Stimulated activated naive CD8-positive, alpha-beta T cell treated with anti-CD3 and anti-CD28 coated beads, Interleukin-15, Interleukin-2, amounts not matched to agents 100 ng/mL and 50 ng/mL, for 24 hours (primary cell): Measurements from ENCODE around the gene TFCP2L1.
"Not testable (repeated sequence)": the region's sequence is repeated elsewhere in the genome, so short reads cannot be mapped to it uniquely, and the experiment has no call there.

Experiments used
- H3K27ac Mint-ChIP-seq: one replicate; pipeline ENCODE4 v1.8.0; 2021; ENCODE audit warnings: mild to moderate bottlenecking, mixed read lengths
- H3K27me3 Mint-ChIP-seq: one replicate; pipeline ENCODE4 v1.8.0; 2021; ENCODE audit warnings: mixed read lengths
- H3K36me3 Mint-ChIP-seq: one replicate; pipeline ENCODE4 v1.8.0; 2021; ENCODE audit warnings: low read depth, mixed read lengths
- H3K4me1 Mint-ChIP-seq: one replicate; pipeline ENCODE4 v1.8.0; 2021; ENCODE audit warnings: low read depth, mixed read lengths
- H3K4me3 Mint-ChIP-seq: one replicate; pipeline ENCODE4 v1.8.0; 2021; ENCODE audit warnings: mild to moderate bottlenecking, mixed read lengths
- H3K9me3 Mint-ChIP-seq: one replicate; pipeline ENCODE4 v1.8.0; 2021; ENCODE audit warnings: mixed read lengths

The TFCP2L1 gene

GRCh38 chr2:121284463-121285449 lies at the start of gene TFCP2L1:
Gene TFCP2L1, minus strand, starts transcription at chr2:121285202. Its CDS starts 93 bp downstream, at chr2:121285109.
- Mint-ChIP-seq H3K27ac (no peak within 1 kb of the TSS), H3K9me3 (no peaks in the 10 kb centered on the region), H3K4me3 (peak within 1 kb of the TSS; percentile 60), H3K36me3 (no peaks in the 10 kb centered on the region), H3K4me1 (peaks cover 8% of the 10 kb centered on the region), H3K27me3 (peaks cover 42% of the 10 kb centered on the region)

GRCh38 chr2:121333834-121334558 lies 49.0 kb upstream of the TFCP2L1 start:
- no peak overlapping the region for H3K27ac Mint-ChIP-seq
- no peaks in the 10 kb centered on the region for H3K9me3 Mint-ChIP-seq
- H3K4me1 Mint-ChIP-seq: no peaks in the 10 kb centered on the region

GRCh38 chr2:121333231-121333630 lies 48.2 kb upstream of the TFCP2L1 start:
- Mint-ChIP-seq H3K9me3 (no peaks in the 10 kb centered on the region), H3K27ac (no peak overlapping the region), H3K4me1 (no peaks in the 10 kb centered on the region), H3K4me3 (no peak overlapping the region), H3K36me3 (peaks cover 4% of the 10 kb centered on the region), H3K27me3 (no peaks in the 10 kb centered on the region)

More at GRCh38 chr2:121333834-121334558, 49.0 kb upstream of the TFCP2L1 start:
- Mint-ChIP-seq H3K4me3 (no peak overlapping the region), H3K36me3 (peaks cover 10% of the 10 kb centered on the region), H3K27me3 (no peaks in the 10 kb centered on the region)

GRCh38 chr2:121331324-121331723 lies 46.3 kb upstream of the TFCP2L1 start:
- H3K4me1 Mint-ChIP-seq, H3K9me3 Mint-ChIP-seq, H3K27ac Mint-ChIP-seq, H3K36me3 Mint-ChIP-seq, H3K4me3 Mint-ChIP-seq, H3K27me3 Mint-ChIP-seq: not testable (repeated sequence)

GRCh38 chr2:121330921-121331320 lies 45.9 kb upstream of the TFCP2L1 start:
- no peaks in the 10 kb centered on the region for H3K4me1 Mint-ChIP-seq
- H3K36me3 Mint-ChIP-seq: no peaks in the 10 kb centered on the region
- H3K27me3 Mint-ChIP-seq: no peaks in the 10 kb centered on the region
- no peak overlapping the region for H3K27ac Mint-ChIP-seq
- no peak overlapping the region for H3K4me3 Mint-ChIP-seq
- no peaks in the 10 kb centered on the region for H3K9me3 Mint-ChIP-seq

- no peaks in the 10 kb centered on the region for H3K27me3 Mint-ChIP-seq
- no peak overlapping the region for H3K27ac Mint-ChIP-seq
- H3K36me3 Mint-ChIP-seq: no peaks in the 10 kb centered on the region
- no peak overlapping the region for H3K4me3 Mint-ChIP-seq
- no peaks in the 10 kb centered on the region for H3K4me1 Mint-ChIP-seq
- no peaks in the 10 kb centered on the region for H3K9me3 Mint-ChIP-seq
These were observed 44.8 kb upstream of the TFCP2L1 start for GRCh38 chr2:121329786-121330185.

- no peak overlapping the region for H3K4me3 Mint-ChIP-seq
These were observed 41.6 kb upstream of the TFCP2L1 start for GRCh38 chr2:121326628-121327027.

GRCh38 chr2:121324601-121325000 lies 39.6 kb upstream of the TFCP2L1 start:
- no peaks in the 10 kb centered on the region for H3K9me3 Mint-ChIP-seq
- H3K27ac Mint-ChIP-seq: no peak overlapping the region
- no peaks in the 10 kb centered on the region for H3K36me3 Mint-ChIP-seq
- H3K4me1 Mint-ChIP-seq: no peaks in the 10 kb centered on the region
- no peaks in the 10 kb centered on the region for H3K27me3 Mint-ChIP-seq
- H3K4me3 Mint-ChIP-seq: no peak overlapping the region

More at GRCh38 chr2:121326628-121327027, 41.6 kb upstream of the TFCP2L1 start:
- Mint-ChIP-seq H3K9me3 (no peaks in the 10 kb centered on the region), H3K36me3 (no peaks in the 10 kb centered on the region), H3K4me1 (no peaks in the 10 kb centered on the region), H3K27ac (no peak overlapping the region), H3K27me3 (no peaks in the 10 kb centered on the region)

GRCh38 chr2:121321476-121321875 lies 36.5 kb upstream of the TFCP2L1 start:
- H3K4me3 Mint-ChIP-seq: no peak overlapping the region

GRCh38 chr2:121319941-121320340 lies 34.9 kb upstream of the TFCP2L1 start:
- Mint-ChIP-seq H3K27me3 (no peaks in the 10 kb centered on the region), H3K4me3 (no peak overlapping the region), H3K36me3 (no peaks in the 10 kb centered on the region), H3K4me1 (no peaks in the 10 kb centered on the region), H3K27ac (no peak overlapping the region), H3K9me3 (no peaks in the 10 kb centered on the region)

More at GRCh38 chr2:121321476-121321875, 36.5 kb upstream of the TFCP2L1 start:
- Mint-ChIP-seq H3K27me3 (no peaks in the 10 kb centered on the region), H3K9me3 (no peaks in the 10 kb centered on the region), H3K27ac (no peak overlapping the region), H3K36me3 (no peaks in the 10 kb centered on the region), H3K4me1 (no peaks in the 10 kb centered on the region)

GRCh38 chr2:121316986-121317385 lies 32.0 kb upstream of the TFCP2L1 start:
- Mint-ChIP-seq H3K4me1 (no peaks in the 10 kb centered on the region), H3K9me3 (no peaks in the 10 kb centered on the region), H3K27ac (no peak overlapping the region), H3K4me3 (no peak overlapping the region), H3K27me3 (peaks cover under 1% of the 10 kb centered on the region), H3K36me3 (no peaks in the 10 kb centered on the region)

GRCh38 chr2:121313701-121314100 lies 28.7 kb upstream of the TFCP2L1 start:
- H3K27ac Mint-ChIP-seq, H3K36me3 Mint-ChIP-seq, H3K4me1 Mint-ChIP-seq, H3K9me3 Mint-ChIP-seq, H3K4me3 Mint-ChIP-seq: not testable (repeated sequence)
- peaks cover 18% of the 10 kb centered on the region for H3K27me3 Mint-ChIP-seq

- Mint-ChIP-seq H3K27ac (no peak overlapping the region), H3K4me3 (no peak overlapping the region), H3K4me1 (peaks cover 7% of the 10 kb centered on the region), H3K36me3 (no peaks in the 10 kb centered on the region), H3K27me3 (peaks cover 36% of the 10 kb centered on the region), H3K9me3 (peaks cover 6% of the 10 kb centered on the region)
These were observed 24.8 kb upstream of the TFCP2L1 start for GRCh38 chr2:121309801-121310200.

- no peak overlapping the region for H3K4me3 Mint-ChIP-seq
- no peak overlapping the region for H3K27ac Mint-ChIP-seq
- H3K4me1 Mint-ChIP-seq: peaks cover 7% of the 10 kb centered on the region
- H3K36me3 Mint-ChIP-seq: no peaks in the 10 kb centered on the region
- peaks cover 36% of the 10 kb centered on the region for H3K27me3 Mint-ChIP-seq
- H3K9me3 Mint-ChIP-seq: peaks cover 6% of the 10 kb centered on the region
These were observed 24.3 kb upstream of the TFCP2L1 start for GRCh38 chr2:121309323-121309722.

- Mint-ChIP-seq H3K36me3 (no peaks in the 10 kb centered on the region), H3K27ac (no peak overlapping the region), H3K27me3 (peaks cover 41% of the 10 kb centered on the region), H3K9me3 (peaks cover 6% of the 10 kb centered on the region), H3K4me3 (no peak overlapping the region), H3K4me1 (peaks cover 7% of the 10 kb centered on the region)
These were observed 22.0 kb upstream of the TFCP2L1 start for GRCh38 chr2:121307048-121307447.
